Inflammatory macrophage (primary cell): ENCODE data around the gene MTFP1.
A peak's percentile ranks its signal among the peaks of the same experiment; 100 is the strongest.
"Not testable (repeated sequence)": the region's sequence is repeated elsewhere in the genome, so short reads cannot be mapped to it uniquely, and the experiment has no call there.

Experiments
- DNase-seq, 2 donors: peaks; one replicate each; pipeline ENCODE4 v3.0.0-alpha.2; 2020 to 2022

Gene MTFP1

DNA sequence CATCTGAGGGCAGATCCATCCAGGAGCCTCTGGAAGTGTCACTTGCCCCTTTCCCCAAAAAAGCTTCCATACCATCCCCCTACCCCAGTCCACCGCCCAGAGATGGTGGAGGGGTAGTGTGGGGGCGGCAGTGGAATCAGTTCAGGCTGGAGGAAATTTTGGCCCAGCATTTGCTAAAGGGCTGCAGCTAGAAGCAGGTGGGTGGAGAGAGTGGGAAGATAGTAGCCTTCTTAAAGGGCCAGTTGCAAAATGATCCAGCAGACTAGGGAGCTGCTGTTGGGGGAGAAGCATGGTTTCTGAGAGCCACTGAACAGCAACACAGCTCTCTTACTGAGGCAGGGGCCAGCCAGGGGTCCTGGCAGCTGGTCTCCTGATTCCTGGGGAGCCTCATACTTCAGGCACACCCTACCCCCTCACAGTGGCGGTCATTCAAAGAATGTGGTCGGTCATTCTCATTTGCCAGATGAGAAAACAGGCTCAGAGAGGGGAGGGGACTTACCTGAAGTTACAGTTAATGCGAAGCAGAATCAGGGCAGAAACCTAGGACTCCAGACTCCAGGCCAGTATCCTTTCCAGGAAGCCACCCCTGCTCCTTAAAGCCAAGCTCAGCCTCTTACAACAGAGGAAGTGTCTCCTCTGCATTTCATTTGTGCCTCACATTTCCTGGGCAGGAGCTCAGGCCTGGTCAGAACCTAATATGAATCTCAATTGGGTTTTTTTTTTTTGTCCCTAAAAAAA lies 23.4 kb upstream of the MTFP1 start:
- peak; percentile 32 to 65 for DNase-seq

- not testable (repeated sequence) for DNase-seq
Observed at GRCh38 chr22:30402766-30403104, 22.8 kb upstream of the MTFP1 start.

DNA sequence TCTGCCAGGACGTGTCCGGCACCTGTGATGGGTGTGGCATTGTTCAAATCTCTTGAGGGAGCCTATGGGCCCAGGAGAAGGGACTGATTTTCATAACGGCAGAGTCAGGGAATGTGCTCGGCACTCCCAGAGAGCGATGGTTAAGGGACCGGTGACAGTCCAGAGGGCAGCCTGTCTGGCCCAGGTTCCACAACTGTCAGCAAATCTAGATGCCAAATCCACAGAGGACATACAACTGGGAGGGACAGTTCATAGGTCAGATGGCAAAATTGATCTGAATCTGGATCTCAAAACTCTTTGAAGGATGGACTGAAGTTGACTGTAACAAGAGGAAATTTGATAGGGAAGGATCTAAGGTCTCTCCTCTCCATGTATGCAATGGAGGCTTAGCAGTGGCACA lies 21.3 kb upstream of the MTFP1 start:
- DNase-seq = no peak

GRCh38 chr22:30405731-30406130 lies 19.8 kb upstream of the MTFP1 start:
- no peak for DNase-seq

GRCh38 chr22:30406400-30406799 lies 19.2 kb upstream of the MTFP1 start:
- DNase-seq = no peak

- no peak for DNase-seq
Observed at GRCh38 chr22:30408388-30409102, 17.0 kb upstream of the MTFP1 start.

DNA sequence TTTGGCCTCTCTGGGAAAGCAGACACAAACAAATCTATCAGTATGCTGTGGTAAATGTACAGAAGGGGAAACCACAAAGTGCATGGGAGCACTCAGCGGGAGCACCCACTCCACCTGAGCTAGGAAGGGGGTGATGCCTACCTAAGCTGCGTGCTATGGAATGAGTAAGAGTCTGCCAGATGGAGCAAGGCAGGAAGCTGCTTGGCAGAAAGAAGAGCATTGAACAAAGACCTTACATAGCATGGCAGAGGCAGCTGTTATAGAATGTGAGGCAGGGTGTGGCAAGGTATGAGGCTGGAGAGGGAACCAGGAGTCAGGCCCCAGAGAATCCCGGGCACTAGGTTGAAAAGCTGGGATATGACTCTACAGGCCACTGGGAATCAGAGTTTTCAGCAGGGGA lies 13.8 kb upstream of the MTFP1 start:
- no peak for DNase-seq

DNA sequence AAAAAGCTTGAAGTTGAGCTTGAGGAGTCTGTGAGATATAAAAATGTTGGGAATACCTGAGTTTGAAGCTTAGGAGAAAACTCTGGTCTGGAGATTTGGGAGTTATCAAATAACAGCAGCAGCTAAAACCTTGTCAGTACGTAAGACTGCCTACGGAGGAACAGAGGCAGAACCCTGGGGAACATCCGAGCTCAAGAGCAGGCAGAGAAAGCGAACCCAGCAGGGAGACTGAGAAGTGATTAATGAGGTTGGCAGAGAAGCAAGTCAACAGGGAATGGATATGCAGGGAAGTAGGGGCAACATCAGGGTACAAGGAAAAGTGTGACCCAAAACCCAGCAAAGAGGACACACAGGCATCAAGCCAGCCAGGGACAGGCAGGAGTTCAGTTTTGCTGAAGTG lies 12.6 kb upstream of the MTFP1 start:
- DNase-seq = no peak

- DNase-seq = peak in 1 of 2 donors; percentile 41
Observed at GRCh38 chr22:30413745-30414524, 11.6 kb upstream of the MTFP1 start.

- DNase-seq = no peak
Observed at GRCh38 chr22:30414525-30415047, 11.0 kb upstream of the MTFP1 start.

- no peak for DNase-seq
Observed at GRCh38 chr22:30416403-30416802, 9.2 kb upstream of the MTFP1 start.

DNA sequence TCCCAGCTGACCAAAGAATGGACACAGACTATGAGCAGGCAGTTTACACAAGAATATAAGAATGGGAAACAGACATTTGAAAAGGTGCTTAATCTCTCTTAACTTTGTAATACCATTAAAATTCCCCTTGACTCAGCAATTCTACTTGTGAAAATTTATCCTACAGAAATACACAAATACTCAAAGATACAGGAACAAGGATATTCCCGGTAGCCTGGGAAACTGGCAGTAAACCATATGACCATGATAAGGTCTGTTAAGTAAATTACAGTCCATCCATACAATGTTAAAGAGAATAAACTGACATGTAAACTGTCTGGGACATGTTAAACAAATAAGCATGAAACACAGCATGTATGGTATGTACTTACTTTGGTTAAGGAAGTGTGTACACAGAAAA lies 8.7 kb upstream of the MTFP1 start:
- no peak for DNase-seq

DNA sequence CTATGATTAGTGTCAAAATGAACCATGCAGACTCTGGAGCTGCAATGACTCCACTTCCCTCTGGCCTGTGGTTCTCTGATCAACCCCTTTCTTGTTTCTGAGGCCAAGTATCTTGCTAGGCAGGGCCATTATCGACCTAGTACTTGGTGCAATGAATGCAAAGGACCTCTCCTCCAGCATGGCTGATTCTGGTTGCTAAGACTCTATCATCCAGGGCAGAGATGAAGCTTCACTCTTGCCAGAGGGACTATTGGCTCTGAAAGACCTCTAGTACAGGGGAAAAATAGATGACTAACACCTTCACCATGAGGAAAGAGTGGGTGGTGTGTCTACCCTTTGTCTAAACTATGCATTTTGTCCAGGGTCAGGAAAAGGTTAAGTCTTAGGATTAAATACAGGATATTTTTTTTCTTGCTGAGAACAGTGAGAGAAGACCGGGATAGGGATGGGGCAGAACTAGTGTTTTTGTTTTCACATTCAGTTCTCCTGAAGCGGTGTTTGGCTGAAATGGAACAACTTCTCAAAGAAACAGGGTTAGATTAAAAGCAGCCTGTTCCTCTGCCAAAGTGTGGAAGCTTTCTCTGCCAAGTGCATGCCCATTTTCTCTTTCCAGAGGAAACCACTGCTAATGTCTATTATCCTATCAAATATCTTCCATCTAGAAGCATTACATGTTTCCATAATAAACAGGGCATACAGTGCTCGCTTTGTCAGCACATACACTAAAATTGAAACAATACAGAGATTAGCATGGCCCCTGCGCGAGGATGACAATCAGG lies 5.0 kb upstream of the MTFP1 start:
- DNase-seq = no peak

DNA sequence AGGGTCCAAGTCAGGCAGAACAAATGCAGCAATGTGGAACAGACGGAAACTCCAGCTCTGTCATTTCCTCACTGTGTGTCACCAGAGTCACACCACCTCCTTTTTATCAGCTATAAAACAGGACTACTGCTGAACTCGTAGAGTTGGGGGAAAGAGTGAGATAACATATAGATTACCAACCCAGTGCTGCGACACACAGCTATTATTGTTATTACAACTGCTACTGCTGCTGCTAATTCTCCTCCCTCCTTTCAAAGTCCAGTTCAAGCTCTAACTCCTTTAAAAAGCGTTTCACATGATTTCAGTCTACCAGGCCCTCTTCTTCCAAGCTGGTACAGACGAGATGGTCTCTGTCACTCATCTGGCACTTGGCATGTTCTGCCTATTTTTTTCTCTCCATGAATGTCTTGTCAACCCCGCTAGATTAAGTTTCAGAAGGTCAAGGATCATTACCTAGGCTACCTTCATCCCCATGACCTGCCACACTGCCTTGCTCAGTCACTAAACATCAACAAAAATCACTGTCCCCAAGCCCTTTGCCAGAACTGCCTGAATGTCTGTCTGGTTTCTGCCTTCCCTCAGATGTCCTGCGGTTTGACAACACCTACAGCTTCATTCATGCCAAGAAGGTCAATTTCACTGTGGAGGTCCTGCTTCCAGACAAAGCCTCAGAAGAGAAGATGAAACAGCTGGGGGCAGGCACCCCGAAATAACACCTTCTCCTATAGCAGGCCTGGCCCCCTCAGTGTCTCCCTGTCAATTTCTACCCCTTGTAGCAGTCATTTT lies 3.7 kb upstream of the MTFP1 start:
- no peak for DNase-seq

DNA sequence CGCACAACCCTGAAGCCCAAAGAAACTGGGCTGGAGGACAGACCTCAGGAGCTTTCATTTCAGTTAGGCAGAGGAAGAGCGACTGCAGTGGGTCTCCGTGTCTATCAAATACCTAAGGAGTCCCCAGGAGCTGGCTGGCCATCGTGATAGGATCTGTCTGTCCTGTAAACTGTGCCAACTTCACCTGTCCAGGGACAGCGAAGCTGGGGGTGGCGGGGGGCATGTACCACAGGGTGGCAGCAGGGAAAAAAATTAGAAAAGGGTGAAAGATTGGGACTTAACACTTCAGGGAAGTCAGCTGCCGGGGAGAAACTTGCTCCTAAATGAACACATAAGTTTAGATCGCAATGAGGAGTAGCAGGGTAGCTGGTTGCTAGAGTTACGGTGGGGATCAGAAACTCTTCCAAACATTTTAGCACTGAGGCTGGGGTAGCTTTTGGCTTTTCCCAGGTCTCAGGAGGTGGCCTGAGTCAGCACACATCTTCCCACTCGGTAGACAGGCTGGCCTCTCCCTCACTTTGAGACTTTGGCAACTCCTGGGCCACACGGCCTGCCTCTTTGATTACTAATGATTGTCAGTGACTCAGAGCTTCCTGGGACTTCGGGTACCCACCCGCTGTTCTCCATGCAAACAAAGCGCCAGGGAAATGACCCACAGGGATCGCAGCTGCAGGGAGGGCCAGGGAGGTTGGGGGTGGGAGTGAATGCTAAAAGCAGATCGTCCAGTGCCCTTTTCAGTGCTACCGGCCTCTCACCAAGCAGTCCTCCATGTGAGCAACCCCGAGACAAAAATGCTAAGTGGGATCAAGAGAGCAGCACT lies 2.9 kb upstream of the MTFP1 start:
- DNase-seq = peak; percentile 71 to 78

- DNase-seq = peak in 1 of 2 donors; percentile 23
Observed at GRCh38 chr22:30423301-30423958, 2.1 kb upstream of the MTFP1 start.

GRCh38 chr22:30423959-30424533 lies 1.5 kb upstream of the MTFP1 start:
- peak; percentile 99 for DNase-seq

- DNase-seq = no peak
Observed at GRCh38 chr22:30424534-30425326, 838 bp upstream of the MTFP1 start.

GRCh38 chr22:30425327-30425615 lies 297 bp upstream of the MTFP1 start:
- DNase-seq = no peak
